Measurements from ENCODE around the gene CLMN. TPM values are rescaled to one million over a fixed set of nuclear protein-coding genes. Genes with fewer than 3 reads are reported as not detected.
A peak's percentile ranks its signal among the peaks of the same experiment; 100 is the strongest.

CLMN gene
- total RNA-seq, 2 donors from 2014 or later = 3.4 to 4.0 TPM

DNA sequence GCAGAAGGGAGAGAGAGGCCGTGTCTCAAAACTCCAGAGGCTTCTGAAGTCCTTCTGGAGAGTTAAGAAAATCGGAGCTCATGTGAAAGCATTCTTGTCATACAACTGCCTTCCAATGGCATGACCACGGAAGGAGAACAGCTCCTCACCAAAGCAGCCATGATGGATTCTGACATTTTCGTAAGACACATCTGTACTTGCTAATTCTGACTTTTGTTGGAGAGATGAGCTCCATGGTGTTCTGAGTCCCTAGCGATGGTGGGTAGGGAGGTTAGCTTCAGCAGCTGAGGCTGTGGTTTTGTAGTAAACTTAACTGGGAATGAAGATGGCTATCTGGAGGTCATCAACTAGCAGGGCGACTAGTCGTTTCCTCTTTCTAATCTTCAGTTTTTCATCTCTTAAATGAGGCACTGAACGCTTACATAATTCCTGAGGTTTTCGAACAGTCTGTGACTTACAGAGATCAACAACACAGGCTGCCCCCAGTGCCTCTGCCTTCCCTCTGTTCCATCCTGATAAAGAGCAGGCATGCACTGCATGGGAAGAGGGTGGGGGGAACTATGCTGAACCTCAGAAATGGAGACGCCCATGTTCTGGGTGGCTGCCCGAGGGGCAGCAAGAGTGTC is 133.8 kb downstream of the CLMN start:
- no peak overlapping the region for H3K4me3 ChIP-seq
- no peaks in the 10 kb centered on the region for H3K36me3 ChIP-seq
- H3K27ac ChIP-seq = peak overlapping the region; percentile 67 to 77
- no peak for TF ChIP-seq CTCF (IDR thresholded peaks at IDR 0.05)
- peaks cover 0 to 6% of the 10 kb centered on the region in 2 donors for H3K9me3 ChIP-seq
- peaks cover 0 to 62% of the 10 kb centered on the region in 2 donors for H3K4me1 ChIP-seq
- DNase-seq (ENCODE audit: low spot score) = no peak
- no peaks in the 10 kb centered on the region for H3K27me3 ChIP-seq

GRCh38 chr14:95185033-95185766 is 134.5 kb downstream of the CLMN start:
- Histone ChIP-seq H3K27ac (peak overlapping the region; percentile 67 to 77), H3K4me3 (no peak overlapping the region), H3K4me1 (peaks cover 0 to 56% of the 10 kb centered on the region in 2 donors)

GRCh38 chr14:95184413-95184790 is 135.3 kb downstream of the CLMN start:
- TF ChIP-seq CTCF (IDR thresholded peaks at IDR 0.05) = no peak
- no peak for DNase-seq (ENCODE audit: low spot score)
- Histone ChIP-seq H3K36me3 (no peaks in the 10 kb centered on the region), H3K27ac (peak overlapping the region; percentile 67 to 77), H3K4me1 (peaks cover 0 to 48% of the 10 kb centered on the region in 2 donors), H3K9me3 (peaks cover 0 to 6% of the 10 kb centered on the region in 2 donors), H3K4me3 (no peak overlapping the region), H3K27me3 (no peaks in the 10 kb centered on the region)

More at GRCh38 chr14:95185033-95185766, 134.5 kb downstream of the CLMN start:
- peaks cover 0 to 6% of the 10 kb centered on the region in 2 donors for H3K9me3 ChIP-seq
- no peaks in the 10 kb centered on the region for H3K36me3 ChIP-seq
- no peaks in the 10 kb centered on the region for H3K27me3 ChIP-seq
- DNase-seq (ENCODE audit: low spot score) = peak; percentile 81
- no peak for TF ChIP-seq CTCF (IDR thresholded peaks at IDR 0.05)

DNA sequence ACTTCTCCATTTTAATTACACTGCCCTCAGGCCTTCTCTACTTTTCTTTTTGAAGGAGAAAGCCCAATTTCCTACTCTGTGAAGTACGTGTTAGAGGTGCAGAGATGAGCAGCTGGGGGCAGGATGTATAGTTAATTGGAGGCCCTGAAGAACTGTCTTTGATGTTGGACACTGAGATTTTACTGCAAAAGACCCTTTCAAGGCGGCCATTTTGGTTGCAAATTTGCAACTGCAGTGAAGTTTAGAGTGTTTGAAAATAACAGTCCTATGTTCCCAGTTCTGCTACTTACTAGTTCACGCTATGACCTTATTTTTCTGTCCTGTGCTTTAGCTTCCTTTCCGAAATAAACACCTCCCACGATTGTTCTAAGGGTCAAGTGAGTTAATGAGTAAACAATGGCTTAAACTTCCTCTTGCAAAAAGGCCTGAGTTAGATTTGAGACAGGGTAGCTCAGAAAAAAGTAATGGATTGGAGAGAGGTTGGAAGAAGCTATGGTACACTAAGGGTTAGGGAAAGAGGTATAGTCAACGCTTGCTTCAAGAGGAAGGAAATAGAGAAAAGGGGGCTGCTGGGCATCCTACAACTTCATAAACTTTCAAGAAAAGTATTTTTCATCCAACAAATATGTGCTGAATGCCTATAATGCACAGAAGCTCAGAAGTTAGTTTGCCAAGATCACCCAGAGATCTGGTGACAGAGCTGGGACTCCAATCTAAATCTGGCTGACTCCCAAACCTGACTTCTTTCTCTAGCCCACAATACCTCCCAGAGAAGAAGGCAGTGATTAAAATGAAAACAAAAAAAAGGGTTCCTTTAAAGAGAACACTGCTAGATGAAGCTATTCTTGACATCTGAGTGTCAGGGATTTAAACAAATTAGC is 135.9 kb downstream of the CLMN start:
- Histone ChIP-seq H3K4me1 (peaks cover 0 to 42% of the 10 kb centered on the region in 2 donors), H3K9me3 (peaks cover 0 to 6% of the 10 kb centered on the region in 2 donors), H3K27ac (peak overlapping the region; percentile 67 to 77), H3K36me3 (no peaks in the 10 kb centered on the region), H3K27me3 (no peaks in the 10 kb centered on the region), H3K4me3 (no peak overlapping the region)
- DNase-seq (ENCODE audit: low spot score) = no peak
- no peak for TF ChIP-seq CTCF (IDR thresholded peaks at IDR 0.05)

DNA sequence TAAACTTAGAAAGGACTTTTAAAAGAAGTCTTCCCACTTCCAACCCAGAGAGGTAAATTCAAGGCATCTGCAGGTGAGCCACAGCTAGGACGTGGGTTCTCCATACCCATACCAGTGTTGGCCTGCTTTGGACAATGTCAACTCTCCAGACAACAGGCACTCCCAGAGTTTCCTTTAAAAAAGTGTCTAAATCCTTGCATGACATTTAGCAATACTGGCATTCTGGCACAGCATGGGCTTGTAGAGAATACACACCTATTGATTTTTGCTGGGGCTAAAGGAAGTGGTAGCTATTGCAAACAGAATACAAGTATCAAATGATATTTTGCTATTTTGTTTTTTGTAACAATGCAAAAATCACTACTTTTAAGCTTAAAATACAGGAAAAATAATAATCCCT is 136.6 kb downstream of the CLMN start:
- Histone ChIP-seq H3K9me3 (no peaks in the 10 kb centered on the region), H3K27ac (peak overlapping the region; percentile 67 to 77), H3K4me3 (no peak overlapping the region), H3K4me1 (peaks cover 0 to 42% of the 10 kb centered on the region in 2 donors), H3K27me3 (no peaks in the 10 kb centered on the region), H3K36me3 (no peaks in the 10 kb centered on the region)
- no peak for DNase-seq (ENCODE audit: low spot score)
- no peak for TF ChIP-seq CTCF (IDR thresholded peaks at IDR 0.05)

Data from right atrium auricular region (tissue), 2 donors.